ENCODE data around the gene DPT.

DNA sequence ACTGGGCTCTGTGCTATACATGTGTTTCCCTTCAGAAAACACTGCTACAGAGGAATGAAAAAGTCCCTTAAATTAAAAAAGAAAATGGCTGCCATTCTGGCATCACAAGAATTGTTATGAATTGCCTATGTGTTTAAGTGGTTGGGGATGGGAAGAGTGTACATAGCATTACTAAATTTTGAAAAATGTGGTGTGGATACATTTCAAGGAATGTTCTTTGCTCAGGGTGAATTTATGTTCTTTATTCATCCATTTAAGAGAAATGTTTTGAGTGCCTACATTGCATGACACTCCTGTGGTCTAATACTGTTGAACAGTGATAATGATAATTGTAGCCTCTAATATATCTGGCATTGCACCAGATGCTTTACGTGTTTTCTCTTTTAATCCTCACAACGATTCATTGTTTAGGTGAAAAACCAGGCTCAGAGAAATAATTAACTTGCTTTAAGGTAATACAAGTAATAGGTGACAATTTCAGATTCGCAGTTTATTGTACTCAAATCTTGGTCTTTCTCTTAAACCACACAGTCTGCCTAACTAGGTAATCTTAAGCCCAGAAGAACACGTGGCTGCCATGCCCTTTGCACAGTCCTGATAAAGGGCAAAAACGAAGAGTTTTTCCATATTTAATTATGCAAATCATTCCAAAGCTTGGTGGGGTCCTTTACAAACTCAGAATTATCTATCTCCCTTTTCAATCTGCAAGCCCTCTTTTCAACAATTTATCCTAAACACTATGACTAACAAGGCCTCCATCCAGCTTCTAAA lies 31.5 kb downstream of the DPT start:
- TF ChIP-seq, protein P1, sequence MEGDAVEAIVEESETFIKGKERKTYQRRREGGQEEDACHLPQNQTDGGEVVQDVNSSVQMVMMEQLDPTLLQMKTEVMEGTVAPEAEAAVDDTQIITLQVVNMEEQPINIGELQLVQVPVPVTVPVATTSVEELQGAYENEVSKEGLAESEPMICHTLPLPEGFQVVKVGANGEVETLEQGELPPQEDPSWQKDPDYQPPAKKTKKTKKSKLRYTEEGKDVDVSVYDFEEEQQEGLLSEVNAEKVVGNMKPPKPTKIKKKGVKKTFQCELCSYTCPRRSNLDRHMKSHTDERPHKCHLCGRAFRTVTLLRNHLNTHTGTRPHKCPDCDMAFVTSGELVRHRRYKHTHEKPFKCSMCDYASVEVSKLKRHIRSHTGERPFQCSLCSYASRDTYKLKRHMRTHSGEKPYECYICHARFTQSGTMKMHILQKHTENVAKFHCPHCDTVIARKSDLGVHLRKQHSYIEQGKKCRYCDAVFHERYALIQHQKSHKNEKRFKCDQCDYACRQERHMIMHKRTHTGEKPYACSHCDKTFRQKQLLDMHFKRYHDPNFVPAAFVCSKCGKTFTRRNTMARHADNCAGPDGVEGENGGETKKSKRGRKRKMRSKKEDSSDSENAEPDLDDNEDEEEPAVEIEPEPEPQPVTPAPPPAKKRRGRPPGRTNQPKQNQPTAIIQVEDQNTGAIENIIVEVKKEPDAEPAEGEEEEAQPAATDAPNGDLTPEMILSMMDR (conservative IDR thresholded peaks at IDR 0.05), result no peak
- no peak for TF ChIP-seq ZFX (IDR thresholded peaks at IDR 0.05)
